IMR-90 (cell line): ENCODE measurements around the gene CARM1. TPM values are rescaled to one million over a fixed set of nuclear protein-coding genes. Genes with fewer than 3 reads are reported as not detected.

Experiments used
- ATAC-seq: fragments of 200-7000 bp; cut with Tn5 transposase; 2 replicates; pipeline ENCODE4 v1.9.1; 2020; ENCODE audit warnings: low read depth, mild to moderate bottlenecking, moderate library complexity
- BruUV-seq: library from RNA; stranded (reverse); fragments of 400-500 nt; replicated peaks from 2 replicates; lab custom pipeline; 2021; lab: Mats Ljungman, UMichigan
- CTCF ChIA-PET: fragments of 300-600 bp; formaldehyde crosslinking; extraction: SDS; loops from one replicate; lab custom pipeline; 2021; ENCODE audit warnings: antibody characterized with exemption; lab: Yijun Ruan, JAX
- POLR2A ChIA-PET: fragments of 300-600 bp; sonication (Branson Sonifier 250); formaldehyde crosslinking; loops from one replicate; lab custom pipeline; 2022; ENCODE audit warnings: antibody characterized with exemption; ENCODE audit not compliant: unreplicated experiment; lab: Charles Lee
- DNase-seq: peaks from one replicate; pipeline ENCODE4 v3.0.0; 2013
- H2AFZ ChIP-seq: replicated peaks from 2 replicates; pipeline ENCODE3; 2013; ENCODE audit warnings: low read length, mild to moderate bottlenecking; ENCODE audit not compliant: poor library complexity
- H2AK5ac ChIP-seq: 2 replicates; pipeline ENCODE4 v1.6.1; 2013; ENCODE audit warnings: low read depth, low read length, inconsistent platforms
- H2AK9ac ChIP-seq: replicated peaks from 2 replicates; pipeline ENCODE3; 2013; ENCODE audit warnings: mild to moderate bottlenecking, low read depth, low read length, moderate library complexity; ENCODE audit not compliant: poor library complexity
- H2BK120ac ChIP-seq: 2 replicates; pipeline ENCODE4 v1.6.1; 2013; ENCODE audit warnings: low read depth, low read length, inconsistent platforms
- H2BK15ac ChIP-seq: 3 replicates; pipeline ENCODE4 v1.6.1; 2013; ENCODE audit warnings: low read depth, low read length, inconsistent platforms
- H2BK20ac ChIP-seq: 2 replicates; pipeline ENCODE4 v1.6.1; 2013; ENCODE audit warnings: low read depth, mild to moderate bottlenecking, inconsistent platforms, low read length, moderate library complexity
- H2BK5ac ChIP-seq: 2 replicates; pipeline ENCODE4 v1.6.1; 2013; ENCODE audit warnings: mild to moderate bottlenecking, low read depth, low read length, inconsistent platforms; ENCODE audit not compliant: poor library complexity, severe bottlenecking
- H3K14ac ChIP-seq: replicated peaks from 2 replicates; pipeline ENCODE4 v1.6.1; 2013; ENCODE audit warnings: low read depth, low read length, inconsistent platforms
- H3K18ac ChIP-seq: 2 replicates; pipeline ENCODE4 v1.6.1; 2013; ENCODE audit warnings: low read depth, low read length, control low read depth
- H3K23ac ChIP-seq: 2 replicates; pipeline ENCODE4 v1.6.1; 2013; ENCODE audit warnings: low read depth, low read length, inconsistent platforms
- H3K27ac ChIP-seq: 2 replicates; pipeline ENCODE4 v1.5.1; 2013; ENCODE audit warnings: mild to moderate bottlenecking, control low read depth, low read length; ENCODE audit not compliant: insufficient read depth
- H3K27me3 ChIP-seq: 2 replicates; pipeline ENCODE4 v1.6.1; 2013; ENCODE audit warnings: low read length; ENCODE audit not compliant: control insufficient read depth, insufficient read depth
- H3K36me3 ChIP-seq: 2 replicates; pipeline ENCODE4 v1.6.1; 2013; ENCODE audit warnings: low read length, mixed read lengths; ENCODE audit not compliant: control insufficient read depth, insufficient read depth
- H3K4ac ChIP-seq: 2 replicates; pipeline ENCODE4 v1.6.1; 2013; ENCODE audit warnings: low read depth, low read length, inconsistent platforms
- H3K4me1 ChIP-seq: 2 replicates; pipeline ENCODE4 v1.6.1; 2013; ENCODE audit warnings: low read length, mixed read lengths; ENCODE audit not compliant: control insufficient read depth, insufficient read depth
- H3K4me2 ChIP-seq: 2 replicates; pipeline ENCODE4 v1.6.1; 2013; ENCODE audit warnings: low read depth, mild to moderate bottlenecking, control low read depth, low read length, moderate library complexity
- H3K4me3 ChIP-seq: 2 replicates; pipeline ENCODE4 v1.5.1; 2013; ENCODE audit warnings: low read depth, mild to moderate bottlenecking, control low read depth, low read length, moderate library complexity; ENCODE audit not compliant: insufficient read depth
- H3K56ac ChIP-seq: 2 replicates; pipeline ENCODE4 v1.6.1; 2013; ENCODE audit warnings: low read length, inconsistent platforms; ENCODE audit not compliant: insufficient read depth; ENCODE audit errors: extremely low read depth
- H3K79me1 ChIP-seq, 2 experiments: 2 replicates each; pipeline ENCODE4 v1.6.1; 2013; ENCODE audit warnings: low read length in 2 of 2, inconsistent platforms in 1 of 2, low read depth in 1 of 2
- H3K9ac ChIP-seq: 2 replicates; pipeline ENCODE4 v1.6.1; 2013; ENCODE audit warnings: low read depth, low read length, control low read depth
- H3K9me1 ChIP-seq: 2 replicates; pipeline ENCODE4 v1.6.1; 2013; ENCODE audit warnings: low read length, inconsistent platforms; ENCODE audit not compliant: insufficient read depth
- H3K9me3 ChIP-seq: 2 replicates; pipeline ENCODE4 v1.6.1; 2013; ENCODE audit warnings: low read length; ENCODE audit not compliant: control insufficient read depth, insufficient read depth
- H4K20me1 ChIP-seq: 2 replicates; pipeline ENCODE4 v1.6.1; 2013; ENCODE audit warnings: low read length, inconsistent platforms; ENCODE audit not compliant: insufficient read depth
- H4K5ac ChIP-seq: 2 replicates; pipeline ENCODE4 v1.6.1; 2013; ENCODE audit warnings: mild to moderate bottlenecking, low read depth, low read length, control low read depth
- H4K8ac ChIP-seq, 2 experiments: 2 replicates each; pipeline ENCODE4 v1.6.1; 2013; ENCODE audit warnings: low read depth in 2 of 2, low read length in 2 of 2, control low read depth in 1 of 2, inconsistent platforms in 1 of 2
- H4K91ac ChIP-seq: 2 replicates; pipeline ENCODE4 v1.6.1; 2013; ENCODE audit warnings: low read depth, low read length, inconsistent platforms; ENCODE audit not compliant: insufficient read depth
- BHLHE40 ChIP-seq: fragments of 150-350 bp; IDR thresholded peaks from 2 replicates; pipeline ENCODE4 v1.6.1; 2016; ENCODE audit warnings: mild to moderate bottlenecking, low read depth, low read length
- CHD1 ChIP-seq: IDR thresholded peaks from 2 replicates; pipeline ENCODE4 v1.6.1; 2012; ENCODE audit warnings: low read depth, low read length, improper control_type of control experiment
- MAZ ChIP-seq: IDR thresholded peaks from 2 replicates; pipeline ENCODE4 v1.6.1; 2012; ENCODE audit warnings: low read depth, mild to moderate bottlenecking, low read length, improper control_type of control experiment, moderate library complexity, borderline replicate concordance
- MXI1 ChIP-seq: IDR thresholded peaks from 2 replicates; pipeline ENCODE4 v1.6.1; 2012; ENCODE audit warnings: low read depth, mild to moderate bottlenecking, low read length, moderate library complexity, borderline replicate concordance
- NFE2L2 ChIP-seq: fragments of 150-350 bp; IDR thresholded peaks from 2 replicates; pipeline ENCODE4 v1.6.1; 2016; ENCODE audit warnings: low read depth, mild to moderate bottlenecking, low read length
- RAD21 ChIP-seq: IDR thresholded peaks from 2 replicates; pipeline ENCODE4 v1.6.1; 2012; ENCODE audit warnings: low read length, improper control_type of control experiment
- RCOR1 ChIP-seq: IDR thresholded peaks from 2 replicates; pipeline ENCODE4 v1.6.1; 2012; ENCODE audit warnings: mild to moderate bottlenecking, low read length, improper control_type of control experiment; ENCODE audit not compliant: insufficient replicate concordance
- WGBS, 2 experiments: methylation state at CpG; one replicate each; pipeline versions ENCODE4 v1.1.5 to v1.1.7; 2013; ENCODE audit warnings: missing lambda C conversion rate in 2 of 2; ENCODE audit not compliant: insufficient read length in 1 of 2; ENCODE audit errors: extremely low coverage in 2 of 2; 5-methylcytosine and 5-hydroxymethylcytosine counted together
- dilution Hi-C: fragments of 300-500 bp; cut with HindIII; formaldehyde crosslinking; loops from one replicate; pipeline ENCODE4 v1.14.3; 2018; ENCODE audit warnings: low sequenced_read_pairs; ENCODE audit not compliant: unreplicated experiment
- in situ Hi-C: fragments of 300-500 bp; cut with MboI; formaldehyde crosslinking; loops from 3 replicates; pipeline ENCODE4 v1.14.3; 2019; ENCODE audit warnings: low sequenced_read_pairs, inconsistent platforms, mixed read lengths
- intact Hi-C: fragments of 100-400 bp; cut with micrococcal nuclease; formaldehyde crosslinking; loops from 2 replicates; pipeline ENCODE4 v1.10.0; 2022
- polyA plus RNA-seq, 3 experiments: library from polyadenylated mRNA; depleted of rRNA; stranded (reverse); fragments of >200 nt; gene quantifications; 2 replicates each; pipeline ENCODE4 v1.2.3, GENCODE V29; 2012; ENCODE audit warnings: low replicate concordance in 1 of 3
- total RNA-seq: library from RNA; depleted of rRNA; stranded (reverse); fragments of >200 nt; gene quantifications from 2 replicates; pipeline ENCODE4 v1.2.3, GENCODE V29; 2012
- TF ChIP-seq, protein P1 (sequence below): fragments of 150-350 bp; IDR thresholded peaks from 2 replicates; pipeline ENCODE4 v1.6.1; 2016; ENCODE audit warnings: low read depth, mild to moderate bottlenecking, low read length, moderate library complexity, borderline replicate concordance
- TF ChIP-seq, protein P2 (sequence below): conservative IDR thresholded peaks from 2 replicates; pipeline ENCODE4 v1.5.1; 2012; ENCODE audit warnings: mild to moderate bottlenecking, low read depth, low read length, improper control_type of control experiment
- TF ChIP-seq, protein P3 (sequence below): fragments of 150-350 bp; IDR thresholded peaks from 2 replicates; pipeline ENCODE4 v1.6.1; 2017; ENCODE audit warnings: mild to moderate bottlenecking, antibody characterized with exemption, low read length, low read depth

The CARM1 gene
- total and polyA plus RNA-seq, 2 of the 4 experiments (the other 2 are of a cell fraction), result 20.3 to 67.1 TPM

DNA sequence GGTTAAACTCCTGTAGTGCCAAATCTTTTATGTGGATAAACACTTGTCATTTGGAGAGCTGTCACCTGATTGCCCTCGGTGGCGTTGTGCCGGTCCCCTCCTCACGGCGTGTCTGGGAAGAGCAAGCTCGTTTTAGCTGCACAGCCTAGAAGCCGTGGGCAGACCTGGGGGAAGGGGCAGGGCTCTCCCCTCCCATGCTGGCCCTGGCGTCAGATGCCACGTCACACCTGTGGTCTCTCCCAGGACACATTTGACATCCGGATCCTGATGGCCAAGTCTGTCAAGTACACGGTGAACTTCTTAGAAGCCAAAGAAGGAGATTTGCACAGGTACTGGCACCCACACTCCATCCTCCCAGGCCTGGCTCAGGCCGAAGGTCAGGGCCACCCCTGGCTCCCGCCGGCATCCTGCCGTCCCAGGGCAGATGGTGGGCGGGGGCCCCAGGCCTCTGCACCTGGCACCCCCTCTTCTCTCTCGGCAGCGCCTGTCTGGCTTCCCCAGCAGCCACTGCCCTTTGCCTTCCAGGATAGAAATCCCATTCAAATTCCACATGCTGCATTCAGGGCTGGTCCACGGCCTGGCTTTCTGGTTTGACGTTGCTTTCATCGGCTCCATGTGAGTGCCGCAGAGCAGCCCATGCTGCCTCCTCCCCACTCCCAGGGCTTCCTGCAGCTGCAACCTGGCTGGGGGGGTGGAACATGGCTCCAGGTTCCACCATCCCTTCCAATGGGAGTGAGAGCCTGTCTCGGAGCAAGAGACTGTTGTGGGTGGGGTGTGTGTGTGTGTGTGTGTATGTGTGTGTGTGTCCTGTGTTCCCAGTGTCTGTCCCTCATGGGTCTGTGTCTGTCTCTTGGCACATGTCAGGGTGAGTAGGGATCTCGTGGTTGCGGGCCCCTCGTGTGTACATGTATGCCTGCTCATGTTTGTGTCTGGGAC lies 48.3 kb downstream of the CARM1 start:
- no TSS peak for BruUV-seq
- Histone ChIP-seq H2AK5ac (no peak overlapping the region), H3K56ac (no peak overlapping the region), H3K9me3 (no peaks in the 10 kb centered on the region), H3K23ac (no peak overlapping the region), H4K20me1 (peaks cover 19% of the 10 kb centered on the region), H3K36me3 (peaks cover 63% of the 10 kb centered on the region), H2BK120ac (no peak overlapping the region), H2BK5ac (no peak overlapping the region), H3K27ac (no peak overlapping the region), H2BK15ac (no peak overlapping the region), H2AK9ac (no peak overlapping the region), H2BK20ac (no peak overlapping the region), H3K27me3 (no peaks in the 10 kb centered on the region), H3K9ac (no peak overlapping the region), H3K9me1 (no peaks in the 10 kb centered on the region), H3K14ac (no peak overlapping the region), H4K91ac (no peak overlapping the region), H4K8ac (no peak overlapping the region), H3K4me3 (no peak overlapping the region), H2AFZ (no peak overlapping the region), H4K5ac (no peak overlapping the region), H3K4ac (no peak overlapping the region), H3K79me1 (peaks cover 9 to 18% of the 10 kb centered on the region in 2 experiments; a peak in 3 of 4 replicates), H3K4me1 (peaks cover 12% of the 10 kb centered on the region), H3K18ac (no peak overlapping the region), H3K4me2 (no peak overlapping the region)
- no peak for DNase-seq
- WGBS, 2 experiments, result 76% methylated on average over 14 of the region's 26 CpGs; no CpG with 5 or more reads in 1 of the 2 experiments
- POLR2A ChIA-PET, result no interaction called here
- TF ChIP-seq MAZ, result no peak
- TF ChIP-seq CHD1, result no peak
- TF ChIP-seq, protein P1, sequence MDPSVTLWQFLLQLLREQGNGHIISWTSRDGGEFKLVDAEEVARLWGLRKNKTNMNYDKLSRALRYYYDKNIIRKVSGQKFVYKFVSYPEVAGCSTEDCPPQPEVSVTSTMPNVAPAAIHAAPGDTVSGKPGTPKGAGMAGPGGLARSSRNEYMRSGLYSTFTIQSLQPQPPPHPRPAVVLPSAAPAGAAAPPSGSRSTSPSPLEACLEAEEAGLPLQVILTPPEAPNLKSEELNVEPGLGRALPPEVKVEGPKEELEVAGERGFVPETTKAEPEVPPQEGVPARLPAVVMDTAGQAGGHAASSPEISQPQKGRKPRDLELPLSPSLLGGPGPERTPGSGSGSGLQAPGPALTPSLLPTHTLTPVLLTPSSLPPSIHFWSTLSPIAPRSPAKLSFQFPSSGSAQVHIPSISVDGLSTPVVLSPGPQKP, result no peak
- no peak for TF ChIP-seq MXI1
- TF ChIP-seq, protein P2, sequence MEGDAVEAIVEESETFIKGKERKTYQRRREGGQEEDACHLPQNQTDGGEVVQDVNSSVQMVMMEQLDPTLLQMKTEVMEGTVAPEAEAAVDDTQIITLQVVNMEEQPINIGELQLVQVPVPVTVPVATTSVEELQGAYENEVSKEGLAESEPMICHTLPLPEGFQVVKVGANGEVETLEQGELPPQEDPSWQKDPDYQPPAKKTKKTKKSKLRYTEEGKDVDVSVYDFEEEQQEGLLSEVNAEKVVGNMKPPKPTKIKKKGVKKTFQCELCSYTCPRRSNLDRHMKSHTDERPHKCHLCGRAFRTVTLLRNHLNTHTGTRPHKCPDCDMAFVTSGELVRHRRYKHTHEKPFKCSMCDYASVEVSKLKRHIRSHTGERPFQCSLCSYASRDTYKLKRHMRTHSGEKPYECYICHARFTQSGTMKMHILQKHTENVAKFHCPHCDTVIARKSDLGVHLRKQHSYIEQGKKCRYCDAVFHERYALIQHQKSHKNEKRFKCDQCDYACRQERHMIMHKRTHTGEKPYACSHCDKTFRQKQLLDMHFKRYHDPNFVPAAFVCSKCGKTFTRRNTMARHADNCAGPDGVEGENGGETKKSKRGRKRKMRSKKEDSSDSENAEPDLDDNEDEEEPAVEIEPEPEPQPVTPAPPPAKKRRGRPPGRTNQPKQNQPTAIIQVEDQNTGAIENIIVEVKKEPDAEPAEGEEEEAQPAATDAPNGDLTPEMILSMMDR, result no peak
- no peak for TF ChIP-seq NFE2L2
- no peak for TF ChIP-seq RCOR1
- TF ChIP-seq, protein P3, sequence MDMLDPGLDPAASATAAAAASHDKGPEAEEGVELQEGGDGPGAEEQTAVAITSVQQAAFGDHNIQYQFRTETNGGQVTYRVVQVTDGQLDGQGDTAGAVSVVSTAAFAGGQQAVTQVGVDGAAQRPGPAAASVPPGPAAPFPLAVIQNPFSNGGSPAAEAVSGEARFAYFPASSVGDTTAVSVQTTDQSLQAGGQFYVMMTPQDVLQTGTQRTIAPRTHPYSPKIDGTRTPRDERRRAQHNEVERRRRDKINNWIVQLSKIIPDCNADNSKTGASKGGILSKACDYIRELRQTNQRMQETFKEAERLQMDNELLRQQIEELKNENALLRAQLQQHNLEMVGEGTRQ, result no peak
- TF ChIP-seq RAD21, result no peak
- TF ChIP-seq BHLHE40, result no peak
- no peak for ATAC-seq
- CTCF ChIA-PET, result interaction anchor here (1.7 kb wide), 1 partner anchor 49 kb away, joined by 5 read pairs; no protein-coding TSS in a partner anchor
- in situ Hi-C loops, result no loop called here
- dilution Hi-C loops, result no loop called here
- intact Hi-C loops, result no loop called here
